Astrocyte (in vitro differentiated cells and primary cell): ENCODE results near the gene C11orf91. TPM values are rescaled to one million over a fixed set of nuclear protein-coding genes. Genes with fewer than 3 reads are reported as not detected.

Experiments
- DNase-seq: peaks from one replicate; pipeline ENCODE4 v3.0.0-alpha.2; 2010; ENCODE audit warnings: low read depth
- FAIRE-seq: peaks from 2 replicates; lab custom pipeline; 2011; peaks lifted over from hg19 to GRCh38; lab: Jason Lieb, UNC
- H2AFZ ChIP-seq: 2 replicates; pipeline ENCODE4 v1.6.0; 2012; ENCODE audit warnings: low read depth, low read length, inconsistent platforms
- H3K27ac ChIP-seq: 2 replicates; pipeline ENCODE4 v1.5.1; 2011; ENCODE audit warnings: low read depth, low read length, inconsistent platforms
- H3K27me3 ChIP-seq: 2 replicates; pipeline ENCODE4 v1.6.0; 2011; ENCODE audit warnings: low read length, inconsistent platforms; ENCODE audit not compliant: insufficient read depth
- H3K36me3 ChIP-seq: 2 replicates; pipeline ENCODE4 v1.5.1; 2011; ENCODE audit warnings: low read length, inconsistent platforms; ENCODE audit not compliant: insufficient read depth
- H3K4me1 ChIP-seq: 2 replicates; pipeline ENCODE4 v1.5.1; 2011; ENCODE audit warnings: low read length, inconsistent platforms; ENCODE audit not compliant: insufficient read depth
- H3K4me2 ChIP-seq: 2 replicates; pipeline ENCODE4 v1.6.0; 2012; ENCODE audit warnings: low read length, inconsistent platforms
- H3K4me3 ChIP-seq: 2 replicates; pipeline ENCODE4 v1.5.1; 2011; ENCODE audit warnings: low read depth, mild to moderate bottlenecking, low read length, inconsistent platforms; ENCODE audit not compliant: insufficient read depth
- H3K79me2 ChIP-seq: 2 replicates; pipeline ENCODE4 v1.6.0; 2012; ENCODE audit warnings: mild to moderate bottlenecking, low read length, inconsistent platforms; ENCODE audit not compliant: insufficient read depth
- H3K9ac ChIP-seq: 2 replicates; pipeline ENCODE4 v1.6.0; 2012; ENCODE audit warnings: mild to moderate bottlenecking, low read length, inconsistent platforms
- H3K9me3 ChIP-seq: 2 replicates; pipeline ENCODE4 v1.5.1; 2012; ENCODE audit warnings: low read depth, mild to moderate bottlenecking, low read length, inconsistent platforms; ENCODE audit not compliant: insufficient read depth
- H4K20me1 ChIP-seq: 2 replicates; pipeline ENCODE4 v1.6.0; 2012; ENCODE audit warnings: low read length, inconsistent platforms; ENCODE audit not compliant: insufficient read depth
- H3K27ac Mint-ChIP-seq: one replicate; pipeline ENCODE4 v1.8.0; 2021; ENCODE audit warnings: mild to moderate bottlenecking, mixed read lengths; ENCODE audit not compliant: unreplicated experiment
- H3K27me3 Mint-ChIP-seq: one replicate; pipeline ENCODE4 v1.8.0; 2021; ENCODE audit warnings: low read depth, mixed read lengths; ENCODE audit not compliant: unreplicated experiment
- H3K36me3 Mint-ChIP-seq: one replicate; pipeline ENCODE4 v1.8.0; 2021; ENCODE audit warnings: low read depth, mixed read lengths; ENCODE audit not compliant: unreplicated experiment
- H3K4me1 Mint-ChIP-seq: one replicate; pipeline ENCODE4 v1.8.0; 2021; ENCODE audit warnings: low read depth, mixed read lengths; ENCODE audit not compliant: unreplicated experiment
- H3K4me3 Mint-ChIP-seq: one replicate; pipeline ENCODE4 v1.8.0; 2021; ENCODE audit warnings: mild to moderate bottlenecking, moderate library complexity, mixed read lengths; ENCODE audit not compliant: unreplicated experiment
- H3K9me3 Mint-ChIP-seq: one replicate; pipeline ENCODE4 v1.8.0; 2021; ENCODE audit warnings: mild to moderate bottlenecking, mixed read lengths; ENCODE audit not compliant: unreplicated experiment
- CTCF ChIP-seq: IDR thresholded peaks from 2 replicates; pipeline ENCODE4 v1.5.1; 2011; ENCODE audit warnings: low read depth, mild to moderate bottlenecking, inconsistent platforms, low read length, moderate library complexity; ENCODE audit not compliant: insufficient read depth
- EZH2 ChIP-seq: IDR thresholded peaks from 2 replicates; pipeline ENCODE4 v1.6.1; 2012; ENCODE audit warnings: mild to moderate bottlenecking, low read length, inconsistent platforms; ENCODE audit not compliant: insufficient read depth
- total RNA-seq: library from RNA; stranded (reverse); gene quantifications from 2 replicates; pipeline ENCODE4 v1.2.1, GENCODE V29; 2021

Gene C11orf91
- total RNA-seq, 1 donor from 2014 or later = not detected

- no peaks in the 10 kb centered on the region for H3K36me3 Mint-ChIP-seq
- H3K4me1 Mint-ChIP-seq = no peaks in the 10 kb centered on the region
- no peaks in the 10 kb centered on the region for H3K27me3 ChIP-seq
- H3K4me3 Mint-ChIP-seq = no peak overlapping the region
- no peak for TF ChIP-seq CTCF
- TF ChIP-seq EZH2 = no peak
- H3K9ac ChIP-seq = no peak overlapping the region
- no peak for FAIRE-seq
- H3K79me2 ChIP-seq = no peaks in the 10 kb centered on the region
- no peaks in the 10 kb centered on the region for H3K27me3 Mint-ChIP-seq
- H3K4me2 ChIP-seq = no peak overlapping the region
- no peaks in the 10 kb centered on the region for H3K9me3 Mint-ChIP-seq
- H3K4me1 ChIP-seq = peaks cover 3% of the 10 kb centered on the region
- no peak overlapping the region for H3K4me3 ChIP-seq
- H3K27ac Mint-ChIP-seq = no peak overlapping the region
- H3K27ac ChIP-seq = no peak overlapping the region
- H3K9me3 ChIP-seq = no peaks in the 10 kb centered on the region
- DNase-seq = no peak
- H4K20me1 ChIP-seq = no peaks in the 10 kb centered on the region
- H3K36me3 ChIP-seq = no peaks in the 10 kb centered on the region
- H2AFZ ChIP-seq = no peak overlapping the region
These were observed 42.7 kb upstream of the C11orf91 start for GRCh38 chr11:33743291-33743690.

GRCh38 chr11:33742249-33742851, 41.7 kb upstream of the C11orf91 start:
- Histone ChIP-seq H3K36me3 (no peaks in the 10 kb centered on the region), H3K4me3 (no peak overlapping the region), H3K4me1 (peaks cover 3% of the 10 kb centered on the region), H2AFZ (no peak overlapping the region), H3K27me3 (no peaks in the 10 kb centered on the region), H3K27ac (no peak overlapping the region), H3K9ac (no peak overlapping the region), H3K9me3 (no peaks in the 10 kb centered on the region), H3K4me2 (no peak overlapping the region), H3K79me2 (no peaks in the 10 kb centered on the region), H4K20me1 (no peaks in the 10 kb centered on the region)
- TF ChIP-seq CTCF (peak; percentile 48), EZH2 (no peak)
- FAIRE-seq (no peak), DNase-seq (no peak)
- Mint-ChIP-seq H3K36me3 (no peaks in the 10 kb centered on the region), H3K9me3 (no peaks in the 10 kb centered on the region), H3K4me1 (no peaks in the 10 kb centered on the region), H3K27ac (no peak overlapping the region), H3K4me3 (no peak overlapping the region), H3K27me3 (no peaks in the 10 kb centered on the region)

- no peaks in the 10 kb centered on the region for H3K36me3 Mint-ChIP-seq
These were observed 41.2 kb upstream of the C11orf91 start for GRCh38 chr11:33741806-33742205.

More at GRCh38 chr11:33741806-33742205, 41.2 kb upstream of the C11orf91 start:
- no peak overlapping the region for H3K27ac ChIP-seq
- H3K9me3 ChIP-seq = no peaks in the 10 kb centered on the region
- no peak overlapping the region for H3K4me3 ChIP-seq
- DNase-seq (no peak), FAIRE-seq (no peak)
- H4K20me1 ChIP-seq = no peaks in the 10 kb centered on the region
- no peaks in the 10 kb centered on the region for H3K79me2 ChIP-seq
- H3K4me3 Mint-ChIP-seq = no peak overlapping the region
- no peak overlapping the region for H3K9ac ChIP-seq
- H3K27ac Mint-ChIP-seq = no peak overlapping the region
- no peaks in the 10 kb centered on the region for H3K36me3 ChIP-seq
- no peak for TF ChIP-seq CTCF
- TF ChIP-seq EZH2 = no peak
- H3K27me3 ChIP-seq = no peaks in the 10 kb centered on the region
- H3K4me1 Mint-ChIP-seq = peaks cover 2% of the 10 kb centered on the region
- H3K9me3 Mint-ChIP-seq = no peaks in the 10 kb centered on the region
- H3K4me1 ChIP-seq = peaks cover 9% of the 10 kb centered on the region
- H3K4me2 ChIP-seq = no peak overlapping the region
- no peak overlapping the region for H2AFZ ChIP-seq
- H3K27me3 Mint-ChIP-seq = no peaks in the 10 kb centered on the region
